ENCODE data around the gene SZT2. TPM values are rescaled to one million over a fixed set of nuclear protein-coding genes. Genes with fewer than 3 reads are reported as not detected.
"Not testable (repeated sequence)": the region's sequence is repeated elsewhere in the genome, so short reads cannot be mapped to it uniquely, and the experiment has no call there.

Gene SZT2
- polyA plus RNA-seq, 3 donors, result 21.4 to 34.7 (median 33.0) TPM

- peak; percentile 84 for DNase-seq
These were observed 64.0 kb downstream of the SZT2 start, which contains the start of gene HYI for GRCh38 chr1:43453442-43454269. Gene HYI (minus strand): TSS chr1:43453931. CDS start chr1:43453793, 138 bp downstream.

DNA sequence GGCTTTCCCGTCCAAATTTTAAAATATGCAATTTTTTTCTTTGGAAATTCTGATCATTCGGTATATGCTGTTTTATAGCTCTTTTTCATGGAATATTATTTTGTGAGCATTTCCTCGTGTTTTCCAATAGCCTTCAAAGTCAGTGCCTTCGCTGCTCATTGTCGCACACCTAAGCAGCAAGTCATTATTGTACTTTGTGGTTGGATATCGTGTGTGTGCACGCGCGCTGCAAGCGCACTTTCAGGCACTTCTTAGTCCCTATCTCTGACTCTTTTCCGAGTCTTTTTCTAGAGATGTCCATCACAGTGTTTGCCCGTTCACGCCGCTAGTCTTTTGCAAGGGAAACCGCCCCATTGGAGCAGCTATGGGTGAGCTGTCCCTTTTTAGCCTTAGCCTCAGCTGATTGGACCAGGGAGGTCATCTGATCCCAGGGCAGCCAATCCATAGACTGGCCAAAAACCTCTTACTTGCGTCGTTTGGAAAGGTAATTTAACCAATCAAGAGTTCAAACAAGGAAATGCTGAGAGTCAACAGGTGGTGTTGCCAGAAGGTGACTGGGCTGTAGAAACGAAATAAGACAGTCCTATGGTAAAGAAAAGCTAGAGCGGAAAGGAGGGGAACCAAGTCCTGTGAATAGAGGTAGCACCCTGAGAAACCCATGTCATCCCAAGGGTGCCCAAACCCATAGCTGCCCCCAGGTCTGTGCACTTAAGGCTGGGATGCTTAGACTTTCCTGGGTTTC lies 64.7 kb downstream of the SZT2 start:
- DNase-seq, result peak; percentile 71

DNA sequence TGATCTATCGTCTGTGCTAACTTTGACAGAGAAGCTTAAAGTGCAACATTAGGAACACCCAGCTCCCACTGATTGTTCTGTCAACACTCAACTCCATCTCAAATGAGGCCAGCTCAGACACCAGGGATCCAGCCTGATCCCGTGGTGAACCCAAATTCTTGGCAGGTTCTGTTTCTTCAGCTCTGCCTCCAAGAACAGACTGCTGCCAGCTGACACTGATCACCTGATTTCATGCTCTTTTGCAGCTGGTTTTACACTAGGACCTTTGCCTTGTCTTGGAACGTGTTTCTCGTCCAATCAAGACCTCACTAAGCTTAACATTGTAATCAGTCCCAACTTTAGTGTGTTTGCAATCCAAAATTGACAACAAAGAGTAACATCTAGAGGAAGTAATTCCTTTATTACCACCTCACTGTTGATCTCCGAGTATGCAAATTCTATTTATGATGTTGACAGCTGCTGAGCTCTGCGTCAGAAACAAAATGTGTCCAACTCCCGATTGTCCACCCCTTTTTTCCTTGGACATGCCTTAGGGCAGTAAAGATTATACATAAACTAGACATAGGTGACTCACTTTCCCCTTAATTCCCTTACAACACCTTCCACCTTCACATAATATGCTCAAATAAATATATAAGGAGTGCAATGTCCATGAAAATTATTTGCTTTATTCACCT lies 65.7 kb downstream of the SZT2 start:
- DNase-seq, result no peak

DNA sequence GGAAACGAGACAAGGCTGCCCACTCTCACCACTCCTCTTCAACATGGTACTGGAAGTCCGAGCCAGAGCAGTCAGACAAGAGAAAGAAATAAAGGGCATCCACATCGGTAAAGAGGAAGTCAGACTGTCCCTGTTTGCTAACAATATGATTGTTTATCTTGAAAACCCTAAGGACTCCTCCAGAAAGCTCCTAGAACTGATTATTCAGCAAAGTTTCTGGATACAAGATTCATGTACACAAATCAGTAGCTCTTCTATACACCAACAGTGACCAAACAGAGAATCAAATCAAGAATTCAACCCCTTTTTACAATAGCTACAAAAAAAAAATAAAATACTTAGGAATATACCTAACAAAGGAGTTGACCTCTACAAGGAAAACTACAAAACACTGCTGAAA lies 68.7 kb downstream of the SZT2 start:
- not testable (repeated sequence) for DNase-seq

DNA sequence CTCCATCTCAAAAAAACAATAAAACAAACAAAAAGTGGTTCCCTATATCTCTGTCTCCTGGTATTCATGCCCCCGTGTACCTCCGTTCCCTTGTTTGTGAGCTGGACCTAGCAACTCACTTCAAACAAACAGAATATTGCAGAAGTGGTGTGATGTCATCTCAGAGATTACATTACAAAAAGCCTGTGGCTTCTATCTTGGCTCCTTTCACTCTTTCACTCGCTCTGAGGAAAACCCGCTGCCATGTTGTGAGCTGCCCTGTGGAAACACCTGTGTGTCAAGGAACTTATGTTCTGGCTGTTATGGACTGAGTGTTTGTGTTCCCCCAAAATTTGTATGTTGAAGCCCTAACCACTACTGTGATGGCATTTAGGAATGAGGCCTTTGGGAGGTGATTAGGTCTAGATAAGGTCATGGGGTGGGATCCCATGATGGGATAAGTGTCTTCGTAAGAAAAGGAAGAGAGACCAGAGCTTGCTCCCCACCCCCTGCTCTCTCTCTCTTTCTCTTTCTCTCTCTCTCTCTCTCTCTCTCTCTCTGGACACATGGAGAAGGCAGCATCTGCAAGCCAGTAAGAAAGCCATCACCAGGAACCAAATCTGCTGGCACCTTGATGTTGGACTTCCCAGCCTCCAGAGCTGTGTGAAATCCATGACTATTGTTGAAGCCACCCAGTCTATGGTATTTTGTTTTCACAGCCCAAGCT lies 71.4 kb downstream of the SZT2 start:
- DNase-seq, result no peak

DNA sequence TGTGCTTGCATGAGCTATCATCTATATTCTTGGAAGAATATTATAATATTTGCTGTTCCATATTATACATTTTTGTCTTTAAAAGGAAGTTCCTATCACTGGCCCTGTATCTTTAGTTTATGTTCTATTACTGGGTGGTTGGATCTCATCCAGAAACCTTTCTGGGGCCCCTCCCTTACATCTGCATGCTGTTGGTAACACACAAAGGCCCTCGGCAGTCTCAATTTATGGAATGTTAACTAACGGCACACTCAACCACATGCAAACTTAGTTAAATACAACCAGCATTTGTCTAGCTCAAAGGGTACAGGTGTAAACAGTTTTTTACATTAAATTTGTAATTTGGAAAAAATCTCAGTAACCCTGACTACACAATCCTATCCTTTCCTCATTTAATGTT lies 73.8 kb downstream of the SZT2 start:
- DNase-seq, result no peak

DNA sequence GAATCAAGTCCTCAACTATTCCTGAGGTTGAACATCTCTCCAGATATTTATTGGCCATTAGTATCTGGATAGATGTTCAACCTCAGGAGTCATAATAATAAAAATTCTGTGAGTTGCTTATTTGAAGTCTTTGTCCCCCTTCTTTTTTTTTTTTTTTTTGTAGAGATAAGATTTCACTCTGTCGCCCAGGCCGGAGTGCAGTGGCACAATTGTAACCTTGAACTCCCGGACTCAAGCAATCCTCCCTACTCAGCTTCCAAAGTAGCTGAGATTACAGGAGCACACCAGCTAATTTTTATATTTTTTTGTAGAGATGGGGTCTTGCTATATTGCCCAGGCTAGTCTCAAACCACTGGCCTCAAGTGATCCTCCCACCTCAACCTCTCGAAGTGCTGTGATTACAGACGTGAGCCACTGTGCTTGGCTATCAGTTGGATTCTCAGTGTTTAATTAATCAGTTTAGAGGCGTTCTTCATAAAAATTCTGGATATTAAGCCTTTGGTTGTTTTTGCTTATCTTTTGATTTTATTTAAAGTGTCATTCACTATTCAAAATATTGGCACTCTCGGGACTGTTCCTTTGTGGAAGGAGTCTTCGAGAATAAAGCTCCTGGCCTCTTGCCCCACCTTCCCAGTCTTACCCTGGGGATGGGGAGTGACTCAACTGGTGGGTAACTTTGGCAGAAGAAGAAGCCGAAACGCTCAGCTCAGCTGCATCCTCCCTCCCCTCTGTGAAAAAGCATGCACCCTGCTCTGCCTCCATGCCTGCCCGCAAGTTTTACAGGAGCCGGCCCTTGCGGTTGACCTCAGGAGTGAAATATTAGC lies 75.2 kb downstream of the SZT2 start:
- no peak for DNase-seq

DNA sequence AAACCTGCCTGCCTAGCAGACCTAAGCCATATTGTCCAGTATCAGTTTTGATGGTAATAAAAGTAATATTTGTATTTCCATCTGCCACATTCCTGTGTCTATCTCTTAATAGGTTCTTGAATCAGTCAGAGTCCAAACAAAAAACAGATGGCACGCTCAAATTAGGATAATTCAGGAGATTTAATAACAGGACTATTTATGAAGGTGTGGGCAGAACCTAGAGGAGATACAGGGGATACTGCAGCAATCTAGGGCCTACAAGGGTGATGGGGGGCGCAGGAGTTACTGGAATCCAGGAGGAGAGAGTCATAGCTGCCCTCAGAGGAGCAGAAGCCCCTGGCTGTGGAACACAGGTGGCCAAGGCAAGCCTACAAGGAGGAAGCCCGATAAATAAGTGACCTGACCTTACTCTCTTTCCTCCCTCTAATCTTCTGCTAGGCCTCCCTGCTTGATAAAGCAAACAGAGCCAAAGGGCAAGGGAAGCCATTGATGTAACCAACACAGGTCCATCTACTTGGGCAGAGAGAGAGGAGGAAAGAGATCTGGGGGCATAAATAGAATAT lies 75.9 kb downstream of the SZT2 start:
- DNase-seq, result no peak

GRCh38 chr1:43466403-43466802 lies 76.7 kb downstream of the SZT2 start:
- no peak for DNase-seq

GRCh38 chr1:43468414-43468813 lies 78.7 kb downstream of the SZT2 start:
- no peak for DNase-seq

GRCh38 chr1:43469932-43470331 lies 80.2 kb downstream of the SZT2 start:
- DNase-seq, result no peak

DNA sequence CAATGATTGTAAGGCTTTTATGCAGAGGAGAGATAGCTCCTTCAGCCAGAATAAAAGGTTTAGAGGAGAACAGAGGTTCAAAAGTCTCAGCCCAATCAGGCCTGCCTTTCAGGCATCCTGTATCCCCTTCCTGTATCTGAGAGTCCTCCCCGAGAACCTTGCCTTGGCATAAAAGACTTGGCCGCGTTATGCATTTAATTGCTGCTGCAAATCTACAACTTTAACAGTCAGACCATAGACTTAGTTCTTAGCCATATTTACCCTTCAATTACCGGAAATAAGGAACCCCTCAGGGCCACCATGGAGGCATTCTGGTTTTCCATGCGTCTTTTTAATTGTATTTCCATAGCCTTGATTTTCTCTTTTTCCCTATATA lies 82.4 kb downstream of the SZT2 start:
- DNase-seq, result no peak

DNA sequence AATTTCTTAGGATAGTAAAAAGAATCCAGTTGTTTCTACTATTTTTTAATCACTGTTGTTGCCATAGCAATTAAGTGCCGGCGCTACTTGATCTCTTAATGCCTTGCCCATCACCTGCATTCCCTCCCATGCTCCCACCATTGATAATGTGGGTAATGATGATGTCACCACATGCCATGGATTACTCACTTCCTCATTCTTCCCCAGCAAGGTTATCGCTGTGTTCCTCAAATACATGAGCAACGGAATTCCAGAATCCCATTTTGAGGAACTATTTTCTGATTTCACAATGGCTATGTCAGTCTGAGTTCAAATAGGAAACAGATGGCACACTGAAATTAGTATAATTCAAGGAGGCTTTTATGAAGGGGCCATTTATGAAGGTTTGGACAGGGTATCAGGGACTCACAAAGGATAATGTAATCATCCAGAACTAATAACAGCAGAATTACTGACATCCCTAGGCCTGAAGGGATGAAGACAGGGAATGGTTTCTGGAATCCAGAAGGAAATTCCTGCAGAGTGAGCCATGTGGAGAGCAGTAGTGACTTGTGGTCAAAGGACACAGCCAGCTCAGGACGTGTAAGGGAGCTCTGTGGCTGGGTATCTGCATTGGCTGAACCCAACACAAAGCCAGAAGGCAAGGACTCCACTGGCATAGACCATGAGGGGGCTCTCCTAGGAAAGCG lies 82.9 kb downstream of the SZT2 start:
- DNase-seq, result not testable (repeated sequence)

DNA sequence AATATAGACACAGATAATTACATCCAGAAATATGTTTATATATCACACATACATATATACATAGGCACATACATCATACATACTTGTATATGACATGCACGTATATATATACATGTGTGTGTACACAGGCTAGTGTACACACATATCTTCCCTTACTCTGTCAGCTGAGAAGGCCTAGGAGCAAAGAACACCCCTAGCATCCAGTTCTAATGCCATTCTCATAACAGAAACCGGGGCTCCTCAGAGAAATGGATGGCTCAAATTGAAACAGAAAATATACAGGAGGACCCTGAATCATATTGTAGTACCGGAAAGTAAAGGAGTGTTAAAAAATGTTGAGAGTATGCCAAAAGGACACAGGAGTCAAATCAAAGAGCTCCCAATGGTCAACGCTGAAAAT lies 83.8 kb downstream of the SZT2 start:
- DNase-seq, result no peak

- DNase-seq, result not testable (repeated sequence)
These were observed 86.1 kb downstream of the SZT2 start for GRCh38 chr1:43475611-43476401.

DNA sequence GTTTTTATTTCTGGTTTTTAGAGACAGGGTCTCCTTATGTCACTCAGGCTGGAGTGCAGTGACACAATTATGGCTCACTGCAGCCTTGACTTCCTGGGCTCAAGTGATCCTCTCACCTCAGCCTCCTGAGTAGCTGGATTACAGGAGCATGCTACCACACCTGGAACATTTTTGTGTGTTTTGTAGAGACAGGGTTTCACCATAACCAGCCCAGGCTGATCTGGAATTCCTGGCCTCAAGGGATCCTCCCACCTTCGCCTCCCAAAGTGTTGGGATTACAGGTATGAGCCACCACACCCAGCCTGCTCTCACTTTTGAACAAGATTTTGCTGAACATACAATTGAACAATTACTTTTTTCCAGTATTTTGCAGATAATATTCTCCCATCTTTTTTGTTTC lies 88.0 kb downstream of the SZT2 start:
- no peak for DNase-seq

- DNase-seq, result no peak
These were observed 89.7 kb downstream of the SZT2 start for GRCh38 chr1:43479414-43479813.

- peak; percentile 42 for DNase-seq
These were observed 91.8 kb downstream of the SZT2 start for GRCh38 chr1:43481491-43481890.

- DNase-seq, result no peak
These were observed 92.5 kb downstream of the SZT2 start for GRCh38 chr1:43482215-43482614.
